ENCODE measurements around the gene MORN1. TPM values are rescaled to one million over a fixed set of nuclear protein-coding genes. Genes with fewer than 3 reads are reported as not detected.

MORN1 gene
- total and polyA plus RNA-seq, 2 experiments from 2014 or later = 4.8 to 11.1 TPM

DNA sequence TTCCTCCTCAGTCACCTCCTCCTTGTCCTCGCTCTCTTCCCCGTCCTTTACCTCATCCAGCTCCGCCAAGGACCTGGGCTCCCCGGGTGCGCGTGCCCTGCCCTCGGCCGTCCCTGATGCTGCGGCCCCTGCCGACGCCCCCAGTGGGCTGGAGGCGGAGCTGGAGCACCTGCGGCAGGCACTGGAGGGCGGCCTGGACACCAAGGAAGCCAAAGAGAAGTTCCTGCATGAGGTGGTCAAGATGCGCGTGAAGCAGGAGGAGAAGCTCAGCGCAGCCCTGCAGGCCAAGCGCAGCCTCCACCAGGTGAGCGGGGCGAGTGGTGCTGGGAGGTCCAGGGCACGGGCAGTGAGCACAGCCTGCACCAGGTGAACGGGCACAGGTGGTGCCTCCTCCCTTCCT lies 87.1 kb downstream of the MORN1 start:
- no peak for DNase-seq (ENCODE audit: low spot score)
- H3K79me2 ChIP-seq (replicated peaks; ENCODE audit: insufficient read depth) = peaks cover 47% of the 10 kb centered on the region
- no peaks in the 10 kb centered on the region for H3K4me1 ChIP-seq (ENCODE audit: insufficient read depth)
- H2AFZ ChIP-seq = no peak overlapping the region
- H3K36me3 ChIP-seq (ENCODE audit: insufficient read depth) = 0 out of 2 replicates have a peak, but pooled peaks cover 5% of the 10 kb centered on the region
- H3K9me2 ChIP-seq (ENCODE audit: insufficient read depth) = no peaks in the 10 kb centered on the region
- Mint-ChIP-seq H3K4me3 (no peak overlapping the region), H3K4me1 (peaks cover 12% of the 10 kb centered on the region), H3K9me3 (no peaks in the 10 kb centered on the region), H3K27ac (no peak overlapping the region), H3K27me3 (ENCODE audit: insufficient read depth, low read depth, poor library complexity) (peaks cover 13% of the 10 kb centered on the region), H3K36me3 (ENCODE audit: low read depth) (peaks cover 48% of the 10 kb centered on the region)
- peaks cover 16% of the 10 kb centered on the region for H3F3A ChIP-seq (replicated peaks; ENCODE audit: low read depth)
- no peaks in the 10 kb centered on the region for H3K27me3 ChIP-seq (ENCODE audit: insufficient read depth)
- H3K4me2 ChIP-seq = no peak overlapping the region
- H3K4me3 ChIP-seq = no peak overlapping the region
- H4K20me1 ChIP-seq (replicated peaks; ENCODE audit: insufficient read depth) = peaks cover 24% of the 10 kb centered on the region
- TF ChIP-seq NANOG (IDR thresholded peaks at IDR 0.05; ENCODE audit: borderline replicate concordance) (no peak), JUNB (IDR thresholded peaks at IDR 0.05; ENCODE audit: unreplicated experiment) (no peak), EZH2 (IDR thresholded peaks at IDR 0.05; ENCODE audit: low read depth, unreplicated experiment) (no peak), POLR2AphosphoS5 (IDR thresholded peaks at IDR 0.05; ENCODE audit: low read depth) (no peak), STAT1 (IDR thresholded peaks at IDR 0.05; ENCODE audit: unreplicated experiment) (no peak), EZH2phosphoT487 (IDR thresholded peaks at IDR 0.05; ENCODE audit: unreplicated experiment) (no peak), ZNF331 (CRISPR knock-in tag; IDR thresholded peaks at IDR 0.05; ENCODE audit: low read depth) (no peak), ZNF114 (CRISPR knock-in tag; IDR thresholded peaks at IDR 0.05) (no peak)
- TF ChIP-seq, protein P1, sequence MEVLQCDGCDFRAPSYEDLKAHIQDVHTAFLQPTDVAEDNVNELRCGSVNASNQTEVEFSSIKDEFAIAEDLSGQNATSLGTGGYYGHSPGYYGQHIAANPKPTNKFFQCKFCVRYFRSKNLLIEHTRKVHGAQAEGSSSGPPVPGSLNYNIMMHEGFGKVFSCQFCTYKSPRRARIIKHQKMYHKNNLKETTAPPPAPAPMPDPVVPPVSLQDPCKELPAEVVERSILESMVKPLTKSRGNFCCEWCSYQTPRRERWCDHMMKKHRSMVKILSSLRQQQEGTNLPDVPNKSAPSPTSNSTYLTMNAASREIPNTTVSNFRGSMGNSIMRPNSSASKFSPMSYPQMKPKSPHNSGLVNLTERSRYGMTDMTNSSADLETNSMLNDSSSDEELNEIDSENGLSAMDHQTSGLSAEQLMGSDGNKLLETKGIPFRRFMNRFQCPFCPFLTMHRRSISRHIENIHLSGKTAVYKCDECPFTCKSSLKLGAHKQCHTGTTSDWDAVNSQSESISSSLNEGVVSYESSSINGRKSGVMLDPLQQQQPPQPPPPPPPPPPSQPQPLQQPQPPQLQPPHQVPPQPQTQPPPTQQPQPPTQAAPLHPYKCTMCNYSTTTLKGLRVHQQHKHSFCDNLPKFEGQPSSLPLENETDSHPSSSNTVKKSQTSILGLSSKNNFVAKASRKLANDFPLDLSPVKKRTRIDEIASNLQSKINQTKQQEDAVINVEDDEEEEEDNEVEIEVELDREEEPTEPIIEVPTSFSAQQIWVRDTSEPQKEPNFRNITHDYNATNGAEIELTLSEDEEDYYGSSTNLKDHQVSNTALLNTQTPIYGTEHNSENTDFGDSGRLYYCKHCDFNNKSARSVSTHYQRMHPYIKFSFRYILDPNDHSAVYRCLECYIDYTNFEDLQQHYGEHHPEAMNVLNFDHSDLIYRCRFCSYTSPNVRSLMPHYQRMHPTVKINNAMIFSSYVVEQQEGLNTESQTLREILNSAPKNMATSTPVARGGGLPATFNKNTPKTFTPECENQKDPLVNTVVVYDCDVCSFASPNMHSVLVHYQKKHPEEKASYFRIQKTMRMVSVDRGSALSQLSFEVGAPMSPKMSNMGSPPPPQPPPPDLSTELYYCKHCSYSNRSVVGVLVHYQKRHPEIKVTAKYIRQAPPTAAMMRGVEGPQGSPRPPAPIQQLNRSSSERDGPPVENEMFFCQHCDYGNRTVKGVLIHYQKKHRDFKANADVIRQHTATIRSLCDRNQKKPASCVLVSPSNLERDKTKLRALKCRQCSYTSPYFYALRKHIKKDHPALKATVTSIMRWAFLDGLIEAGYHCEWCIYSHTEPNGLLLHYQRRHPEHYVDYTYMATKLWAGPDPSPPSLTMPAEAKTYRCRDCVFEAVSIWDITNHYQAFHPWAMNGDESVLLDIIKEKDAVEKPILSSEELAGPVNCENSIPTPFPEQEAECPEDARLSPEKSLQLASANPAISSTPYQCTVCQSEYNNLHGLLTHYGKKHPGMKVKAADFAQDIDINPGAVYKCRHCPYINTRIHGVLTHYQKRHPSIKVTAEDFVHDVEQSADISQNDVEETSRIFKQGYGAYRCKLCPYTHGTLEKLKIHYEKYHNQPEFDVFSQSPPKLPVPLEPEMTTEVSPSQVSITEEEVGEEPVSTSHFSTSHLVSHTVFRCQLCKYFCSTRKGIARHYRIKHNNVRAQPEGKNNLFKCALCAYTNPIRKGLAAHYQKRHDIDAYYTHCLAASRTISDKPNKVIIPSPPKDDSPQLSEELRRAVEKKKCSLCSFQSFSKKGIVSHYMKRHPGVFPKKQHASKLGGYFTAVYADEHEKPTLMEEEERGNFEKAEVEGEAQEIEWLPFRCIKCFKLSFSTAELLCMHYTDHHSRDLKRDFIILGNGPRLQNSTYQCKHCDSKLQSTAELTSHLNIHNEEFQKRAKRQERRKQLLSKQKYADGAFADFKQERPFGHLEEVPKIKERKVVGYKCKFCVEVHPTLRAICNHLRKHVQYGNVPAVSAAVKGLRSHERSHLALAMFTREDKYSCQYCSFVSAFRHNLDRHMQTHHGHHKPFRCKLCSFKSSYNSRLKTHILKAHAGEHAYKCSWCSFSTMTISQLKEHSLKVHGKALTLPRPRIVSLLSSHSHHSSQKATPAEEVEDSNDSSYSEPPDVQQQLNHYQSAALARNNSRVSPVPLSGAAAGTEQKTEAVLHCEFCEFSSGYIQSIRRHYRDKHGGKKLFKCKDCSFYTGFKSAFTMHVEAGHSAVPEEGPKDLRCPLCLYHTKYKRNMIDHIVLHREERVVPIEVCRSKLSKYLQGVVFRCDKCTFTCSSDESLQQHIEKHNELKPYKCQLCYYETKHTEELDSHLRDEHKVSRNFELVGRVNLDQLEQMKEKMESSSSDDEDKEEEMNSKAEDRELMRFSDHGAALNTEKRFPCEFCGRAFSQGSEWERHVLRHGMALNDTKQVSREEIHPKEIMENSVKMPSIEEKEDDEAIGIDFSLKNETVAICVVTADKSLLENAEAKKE (CRISPR knock-in tag; IDR thresholded peaks at IDR 0.05) = no peak
- TF ChIP-seq, protein P2, sequence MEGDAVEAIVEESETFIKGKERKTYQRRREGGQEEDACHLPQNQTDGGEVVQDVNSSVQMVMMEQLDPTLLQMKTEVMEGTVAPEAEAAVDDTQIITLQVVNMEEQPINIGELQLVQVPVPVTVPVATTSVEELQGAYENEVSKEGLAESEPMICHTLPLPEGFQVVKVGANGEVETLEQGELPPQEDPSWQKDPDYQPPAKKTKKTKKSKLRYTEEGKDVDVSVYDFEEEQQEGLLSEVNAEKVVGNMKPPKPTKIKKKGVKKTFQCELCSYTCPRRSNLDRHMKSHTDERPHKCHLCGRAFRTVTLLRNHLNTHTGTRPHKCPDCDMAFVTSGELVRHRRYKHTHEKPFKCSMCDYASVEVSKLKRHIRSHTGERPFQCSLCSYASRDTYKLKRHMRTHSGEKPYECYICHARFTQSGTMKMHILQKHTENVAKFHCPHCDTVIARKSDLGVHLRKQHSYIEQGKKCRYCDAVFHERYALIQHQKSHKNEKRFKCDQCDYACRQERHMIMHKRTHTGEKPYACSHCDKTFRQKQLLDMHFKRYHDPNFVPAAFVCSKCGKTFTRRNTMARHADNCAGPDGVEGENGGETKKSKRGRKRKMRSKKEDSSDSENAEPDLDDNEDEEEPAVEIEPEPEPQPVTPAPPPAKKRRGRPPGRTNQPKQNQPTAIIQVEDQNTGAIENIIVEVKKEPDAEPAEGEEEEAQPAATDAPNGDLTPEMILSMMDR (conservative IDR thresholded peaks at IDR 0.05; ENCODE audit: low read depth in 2 of 2) = no peak
- TF ChIP-seq, protein P3, sequence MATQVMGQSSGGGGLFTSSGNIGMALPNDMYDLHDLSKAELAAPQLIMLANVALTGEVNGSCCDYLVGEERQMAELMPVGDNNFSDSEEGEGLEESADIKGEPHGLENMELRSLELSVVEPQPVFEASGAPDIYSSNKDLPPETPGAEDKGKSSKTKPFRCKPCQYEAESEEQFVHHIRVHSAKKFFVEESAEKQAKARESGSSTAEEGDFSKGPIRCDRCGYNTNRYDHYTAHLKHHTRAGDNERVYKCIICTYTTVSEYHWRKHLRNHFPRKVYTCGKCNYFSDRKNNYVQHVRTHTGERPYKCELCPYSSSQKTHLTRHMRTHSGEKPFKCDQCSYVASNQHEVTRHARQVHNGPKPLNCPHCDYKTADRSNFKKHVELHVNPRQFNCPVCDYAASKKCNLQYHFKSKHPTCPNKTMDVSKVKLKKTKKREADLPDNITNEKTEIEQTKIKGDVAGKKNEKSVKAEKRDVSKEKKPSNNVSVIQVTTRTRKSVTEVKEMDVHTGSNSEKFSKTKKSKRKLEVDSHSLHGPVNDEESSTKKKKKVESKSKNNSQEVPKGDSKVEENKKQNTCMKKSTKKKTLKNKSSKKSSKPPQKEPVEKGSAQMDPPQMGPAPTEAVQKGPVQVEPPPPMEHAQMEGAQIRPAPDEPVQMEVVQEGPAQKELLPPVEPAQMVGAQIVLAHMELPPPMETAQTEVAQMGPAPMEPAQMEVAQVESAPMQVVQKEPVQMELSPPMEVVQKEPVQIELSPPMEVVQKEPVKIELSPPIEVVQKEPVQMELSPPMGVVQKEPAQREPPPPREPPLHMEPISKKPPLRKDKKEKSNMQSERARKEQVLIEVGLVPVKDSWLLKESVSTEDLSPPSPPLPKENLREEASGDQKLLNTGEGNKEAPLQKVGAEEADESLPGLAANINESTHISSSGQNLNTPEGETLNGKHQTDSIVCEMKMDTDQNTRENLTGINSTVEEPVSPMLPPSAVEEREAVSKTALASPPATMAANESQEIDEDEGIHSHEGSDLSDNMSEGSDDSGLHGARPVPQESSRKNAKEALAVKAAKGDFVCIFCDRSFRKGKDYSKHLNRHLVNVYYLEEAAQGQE (IDR thresholded peaks at IDR 0.05; ENCODE audit: unreplicated experiment) = no peak
- TF ChIP-seq, protein P4, sequence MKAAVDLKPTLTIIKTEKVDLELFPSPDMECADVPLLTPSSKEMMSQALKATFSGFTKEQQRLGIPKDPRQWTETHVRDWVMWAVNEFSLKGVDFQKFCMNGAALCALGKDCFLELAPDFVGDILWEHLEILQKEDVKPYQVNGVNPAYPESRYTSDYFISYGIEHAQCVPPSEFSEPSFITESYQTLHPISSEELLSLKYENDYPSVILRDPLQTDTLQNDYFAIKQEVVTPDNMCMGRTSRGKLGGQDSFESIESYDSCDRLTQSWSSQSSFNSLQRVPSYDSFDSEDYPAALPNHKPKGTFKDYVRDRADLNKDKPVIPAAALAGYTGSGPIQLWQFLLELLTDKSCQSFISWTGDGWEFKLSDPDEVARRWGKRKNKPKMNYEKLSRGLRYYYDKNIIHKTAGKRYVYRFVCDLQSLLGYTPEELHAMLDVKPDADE (IDR thresholded peaks at IDR 0.05) = no peak
- ATAC-seq = no peak
- no peak overlapping the region for H3K27ac ChIP-seq (ENCODE audit: low read depth)

Measured in GM23338 (cell line).